Measurements from ENCODE around the gene KYAT1.

Gene KYAT1

DNA sequence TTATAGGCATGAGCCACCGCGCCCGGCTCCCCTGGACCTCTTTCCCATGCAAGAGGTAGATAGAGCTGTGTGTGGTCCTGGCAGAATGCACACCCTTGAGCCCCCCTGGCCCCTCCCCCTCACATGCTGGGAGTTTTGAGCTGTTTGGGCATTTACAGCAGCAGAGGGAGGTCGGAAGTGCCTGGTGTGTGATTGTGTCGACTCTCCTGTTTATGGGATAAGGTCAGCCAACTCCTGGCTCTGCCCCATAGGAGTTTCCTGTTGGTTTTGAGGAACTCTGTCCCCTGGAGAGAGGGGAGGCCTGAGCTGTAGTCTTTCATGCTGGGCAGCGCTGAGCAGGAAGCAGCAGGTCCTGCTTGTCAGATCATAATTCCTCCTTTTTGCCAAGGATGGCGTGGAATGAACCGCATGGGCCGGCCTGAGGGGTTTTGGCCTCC is 6.2 kb upstream of the KYAT1 start:
- Histone ChIP-seq H2AK5ac (ENCODE audit: low read depth, low read length) (no peak overlapping the region), H3K4me3 (ENCODE audit: low read length in 2 of 2) (no peak overlapping the region), H3K18ac (ENCODE audit: low read length) (no peak overlapping the region), H3K23ac (ENCODE audit: low read depth, low read length, poor library complexity) (no peak overlapping the region), H4K8ac (ENCODE audit: low read depth, low read length) (no peak overlapping the region), H2BK120ac (ENCODE audit: low read depth, low read length) (no peak overlapping the region), H3K4me2 (ENCODE audit: insufficient read depth, low read length, poor library complexity, severe bottlenecking) (no peak overlapping the region), H2BK5ac (ENCODE audit: low read length) (no peak overlapping the region), H3K4me1 (ENCODE audit: control insufficient read depth in 2 of 2, insufficient read depth in 1 of 2, low read depth in 1 of 2, low read length in 2 of 2) (peaks cover 9 to 10% of the 10 kb centered on the region in 2 donors), H3K4ac (ENCODE audit: low read length) (no peak overlapping the region), H4K91ac (ENCODE audit: low read depth, low read length, poor library complexity) (no peak overlapping the region), H3K79me1 (ENCODE audit: low read depth, low read length) (peaks cover 25% of the 10 kb centered on the region), H3K9ac (ENCODE audit: low read depth, low read length, poor library complexity) (no peak overlapping the region), H3K14ac (ENCODE audit: low read length) (no peak overlapping the region), H3K36me3 (replicated peaks in 1 of 2; ENCODE audit: control insufficient read depth in 2 of 2, insufficient read depth in 2 of 2, low read length in 2 of 2) (peaks cover 26 to 67% of the 10 kb centered on the region in 2 donors), H2AFZ (ENCODE audit: low read length) (no peak overlapping the region), H3K27ac (replicated peaks; ENCODE audit: low read length) (no peak overlapping the region), H3K27me3 (ENCODE audit: control insufficient read depth in 3 of 3, insufficient read depth in 3 of 3, low read depth in 1 of 3, low read length in 3 of 3) (no peaks in the 10 kb centered on the region), H2BK12ac (ENCODE audit: low read length) (no peak overlapping the region), H3K9me3 (replicated peaks in 1 of 2; ENCODE audit: control insufficient read depth in 2 of 2, insufficient read depth in 1 of 2, low read depth in 1 of 2, low read length in 2 of 2) (no peaks in the 10 kb centered on the region), H2BK15ac (ENCODE audit: low read length) (no peak overlapping the region)
- WGBS, 2 donors (ENCODE audit: extremely low coverage in 2 of 2, insufficient read length in 2 of 2, insufficient replicate concordance in 1 of 2), result no CpG with 5 or more reads among the region's 9 CpGs
- no peak for DNase-seq (ENCODE audit: low spot score)

GRCh38 chr9:128887049-128887448 is 5.3 kb upstream of the KYAT1 start:
- H3K79me1 ChIP-seq (ENCODE audit: low read depth, low read length), result peaks cover 25% of the 10 kb centered on the region
- no peak overlapping the region for H3K4me2 ChIP-seq (ENCODE audit: insufficient read depth, low read length, poor library complexity, severe bottlenecking)
- DNase-seq (ENCODE audit: low spot score), result no peak
- no peak overlapping the region for H3K23ac ChIP-seq (ENCODE audit: low read depth, low read length, poor library complexity)
- no peaks in the 10 kb centered on the region for H3K27me3 ChIP-seq (ENCODE audit: control insufficient read depth in 3 of 3, insufficient read depth in 3 of 3, low read depth in 1 of 3, low read length in 3 of 3)
- H4K91ac ChIP-seq (ENCODE audit: low read depth, low read length, poor library complexity), result no peak overlapping the region
- H3K14ac ChIP-seq (ENCODE audit: low read length), result no peak overlapping the region
- no peak overlapping the region for H2AK5ac ChIP-seq (ENCODE audit: low read depth, low read length)
- H2BK15ac ChIP-seq (ENCODE audit: low read length), result no peak overlapping the region
- H3K9me3 ChIP-seq (replicated peaks in 1 of 2; ENCODE audit: control insufficient read depth in 2 of 2, insufficient read depth in 1 of 2, low read depth in 1 of 2, low read length in 2 of 2), result no peaks in the 10 kb centered on the region
- no peak overlapping the region for H3K9ac ChIP-seq (ENCODE audit: low read depth, low read length, poor library complexity)
- H3K36me3 ChIP-seq (replicated peaks in 1 of 2; ENCODE audit: control insufficient read depth in 2 of 2, insufficient read depth in 2 of 2, low read length in 2 of 2), result peaks cover 26 to 59% of the 10 kb centered on the region in 2 donors
- no peak overlapping the region for H3K4me3 ChIP-seq (ENCODE audit: low read length in 2 of 2)
- H2BK12ac ChIP-seq (ENCODE audit: low read length), result no peak overlapping the region
- no peak overlapping the region for H2BK120ac ChIP-seq (ENCODE audit: low read depth, low read length)
- H3K18ac ChIP-seq (ENCODE audit: low read length), result no peak overlapping the region
- no CpG with 5 or more reads among the region's 3 CpGs for WGBS, 2 donors (ENCODE audit: extremely low coverage in 2 of 2, insufficient read length in 2 of 2, insufficient replicate concordance in 1 of 2)
- H2AFZ ChIP-seq (ENCODE audit: low read length), result no peak overlapping the region
- H3K4ac ChIP-seq (ENCODE audit: low read length), result no peak overlapping the region
- H3K4me1 ChIP-seq (ENCODE audit: control insufficient read depth in 2 of 2, insufficient read depth in 1 of 2, low read depth in 1 of 2, low read length in 2 of 2), result peaks cover 9 to 10% of the 10 kb centered on the region in 2 donors
- H2BK5ac ChIP-seq (ENCODE audit: low read length), result no peak overlapping the region
- no peak overlapping the region for H3K27ac ChIP-seq (replicated peaks; ENCODE audit: low read length)
- H4K8ac ChIP-seq (ENCODE audit: low read depth, low read length), result no peak overlapping the region

DNA sequence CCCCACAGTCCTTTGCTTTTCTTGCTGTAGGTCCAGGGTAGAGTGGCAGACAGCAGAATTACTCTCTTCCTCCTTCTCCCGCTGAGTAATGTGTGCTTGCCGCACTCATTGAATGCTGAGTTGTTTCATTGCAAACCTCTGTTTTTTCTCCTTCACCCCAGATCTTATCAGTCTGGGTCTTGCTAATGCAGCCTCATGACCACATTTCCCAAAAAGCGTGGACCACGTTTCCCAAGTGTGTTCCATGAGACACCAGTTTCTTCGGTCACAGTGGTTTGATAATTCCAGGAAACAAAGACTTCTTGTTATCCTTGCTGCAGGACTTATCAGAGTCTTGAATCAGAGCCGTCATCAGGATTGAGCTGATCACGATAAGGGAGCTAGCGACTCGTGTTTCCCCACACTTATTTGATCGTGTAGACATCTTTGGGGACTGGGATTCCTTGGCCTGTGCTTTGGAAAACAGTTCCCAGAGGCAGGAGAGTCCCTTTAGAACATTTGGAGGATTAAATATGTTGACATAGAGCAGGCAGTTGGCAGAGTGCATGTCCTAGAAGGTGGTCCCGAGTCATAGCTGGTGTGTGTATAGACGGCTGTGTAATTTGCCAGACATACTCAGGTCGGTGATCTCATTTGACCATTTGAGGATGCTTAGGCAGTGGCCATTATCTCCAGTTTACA is 4.6 kb upstream of the KYAT1 start:
- H3K36me3 ChIP-seq (replicated peaks in 1 of 2; ENCODE audit: control insufficient read depth in 2 of 2, insufficient read depth in 2 of 2, low read length in 2 of 2), result peaks cover 23 to 52% of the 10 kb centered on the region in 2 donors

GRCh38 chr9:128885798-128886197 is 4.0 kb upstream of the KYAT1 start:
- Histone ChIP-seq H2BK12ac (ENCODE audit: low read length) (no peak overlapping the region), H3K18ac (ENCODE audit: low read length) (no peak overlapping the region), H3K36me3 (replicated peaks in 1 of 2; ENCODE audit: control insufficient read depth in 2 of 2, insufficient read depth in 2 of 2, low read length in 2 of 2) (peaks cover 23 to 51% of the 10 kb centered on the region in 2 donors), H3K79me1 (ENCODE audit: low read depth, low read length) (peaks cover 20% of the 10 kb centered on the region), H3K27me3 (ENCODE audit: control insufficient read depth in 3 of 3, insufficient read depth in 3 of 3, low read depth in 1 of 3, low read length in 3 of 3) (no peaks in the 10 kb centered on the region), H2BK15ac (ENCODE audit: low read length) (no peak overlapping the region), H3K4me2 (ENCODE audit: insufficient read depth, low read length, poor library complexity, severe bottlenecking) (no peak overlapping the region), H3K4me1 (ENCODE audit: control insufficient read depth in 2 of 2, insufficient read depth in 1 of 2, low read depth in 1 of 2, low read length in 2 of 2) (peaks cover 9 to 11% of the 10 kb centered on the region in 2 donors), H2BK5ac (ENCODE audit: low read length) (no peak overlapping the region), H3K4ac (ENCODE audit: low read length) (no peak overlapping the region), H2BK120ac (ENCODE audit: low read depth, low read length) (no peak overlapping the region), H3K27ac (replicated peaks; ENCODE audit: low read length) (no peak overlapping the region), H4K8ac (ENCODE audit: low read depth, low read length) (no peak overlapping the region), H3K9me3 (replicated peaks in 1 of 2; ENCODE audit: control insufficient read depth in 2 of 2, insufficient read depth in 1 of 2, low read depth in 1 of 2, low read length in 2 of 2) (no peaks in the 10 kb centered on the region), H3K4me3 (ENCODE audit: low read length in 2 of 2) (peak overlapping the region in 1 of 2 donors; percentile 10), H3K9ac (ENCODE audit: low read depth, low read length, poor library complexity) (peak overlapping the region; percentile 61), H3K14ac (ENCODE audit: low read length) (no peak overlapping the region), H2AK5ac (ENCODE audit: low read depth, low read length) (no peak overlapping the region), H2AFZ (ENCODE audit: low read length) (no peak overlapping the region), H4K91ac (ENCODE audit: low read depth, low read length, poor library complexity) (no peak overlapping the region), H3K23ac (ENCODE audit: low read depth, low read length, poor library complexity) (no peak overlapping the region)
- WGBS, 2 donors (ENCODE audit: extremely low coverage in 2 of 2, insufficient read length in 2 of 2, insufficient replicate concordance in 1 of 2), result no CpG with 5 or more reads among the region's 15 CpGs
- no peak for DNase-seq (ENCODE audit: low spot score)

More for the DNA sequence above, 4.6 kb upstream of the KYAT1 start:
- no peak overlapping the region for H2BK120ac ChIP-seq (ENCODE audit: low read depth, low read length)
- H3K14ac ChIP-seq (ENCODE audit: low read length), result no peak overlapping the region
- H2AK5ac ChIP-seq (ENCODE audit: low read depth, low read length), result no peak overlapping the region
- H3K79me1 ChIP-seq (ENCODE audit: low read depth, low read length), result peaks cover 20% of the 10 kb centered on the region
- WGBS, 2 donors (ENCODE audit: extremely low coverage in 2 of 2, insufficient read length in 2 of 2, insufficient replicate concordance in 1 of 2), result no CpG with 5 or more reads among the region's 13 CpGs
- no peak for DNase-seq (ENCODE audit: low spot score)
- H3K9ac ChIP-seq (ENCODE audit: low read depth, low read length, poor library complexity), result no peak overlapping the region
- H3K27me3 ChIP-seq (ENCODE audit: control insufficient read depth in 3 of 3, insufficient read depth in 3 of 3, low read depth in 1 of 3, low read length in 3 of 3), result no peaks in the 10 kb centered on the region
- no peak overlapping the region for H4K91ac ChIP-seq (ENCODE audit: low read depth, low read length, poor library complexity)
- H2BK5ac ChIP-seq (ENCODE audit: low read length), result no peak overlapping the region
- H3K4ac ChIP-seq (ENCODE audit: low read length), result no peak overlapping the region
- no peak overlapping the region for H3K27ac ChIP-seq (replicated peaks; ENCODE audit: low read length)
- peaks cover 9 to 10% of the 10 kb centered on the region in 2 donors for H3K4me1 ChIP-seq (ENCODE audit: control insufficient read depth in 2 of 2, insufficient read depth in 1 of 2, low read depth in 1 of 2, low read length in 2 of 2)
- no peaks in the 10 kb centered on the region for H3K9me3 ChIP-seq (replicated peaks in 1 of 2; ENCODE audit: control insufficient read depth in 2 of 2, insufficient read depth in 1 of 2, low read depth in 1 of 2, low read length in 2 of 2)
- H2BK12ac ChIP-seq (ENCODE audit: low read length), result no peak overlapping the region
- H3K18ac ChIP-seq (ENCODE audit: low read length), result no peak overlapping the region
- H4K8ac ChIP-seq (ENCODE audit: low read depth, low read length), result no peak overlapping the region
- no peak overlapping the region for H2BK15ac ChIP-seq (ENCODE audit: low read length)
- no peak overlapping the region for H3K4me2 ChIP-seq (ENCODE audit: insufficient read depth, low read length, poor library complexity, severe bottlenecking)
- peak overlapping the region in 1 of 2 donors; percentile 10 for H3K4me3 ChIP-seq (ENCODE audit: low read length in 2 of 2)
- H3K23ac ChIP-seq (ENCODE audit: low read depth, low read length, poor library complexity), result no peak overlapping the region
- no peak overlapping the region for H2AFZ ChIP-seq (ENCODE audit: low read length)
